ENCODE data around the gene XAF1. TPM values are rescaled to one million over a fixed set of nuclear protein-coding genes. Genes with fewer than 3 reads are reported as not detected.

The XAF1 gene
- total and polyA plus RNA-seq, 2 experiments from 2014 or later: not detected

GRCh38 chr17:6708357-6708961, 47.4 kb upstream of the XAF1 start (continued):
- no peak for TF ChIP-seq ZNF462 (CRISPR knock-in tag; IDR thresholded peaks at IDR 0.05)
- TF ChIP-seq JUNB (IDR thresholded peaks at IDR 0.05; ENCODE audit: unreplicated experiment): no peak
- no peak for TF ChIP-seq ZNF331 (CRISPR knock-in tag; IDR thresholded peaks at IDR 0.05; ENCODE audit: low read depth)
- TF ChIP-seq REST (IDR thresholded peaks at IDR 0.05; ENCODE audit: unreplicated experiment): no peak
- no peak for TF ChIP-seq ZNF114 (CRISPR knock-in tag; IDR thresholded peaks at IDR 0.05)

GRCh38 chr17:6710317-6710716, 45.5 kb upstream of the XAF1 start:
- Mint-ChIP-seq H3K4me3 (no peak overlapping the region), H3K27me3 (ENCODE audit: insufficient read depth, low read depth, poor library complexity) (peaks cover 46% of the 10 kb centered on the region)
- no peak for TF ChIP-seq ZNF462 (CRISPR knock-in tag; IDR thresholded peaks at IDR 0.05)

More at GRCh38 chr17:6710317-6710716, 45.5 kb upstream of the XAF1 start:
- H3K27ac Mint-ChIP-seq: no peak overlapping the region
- ATAC-seq (no peak), DNase-seq (ENCODE audit: low spot score) (no peak)
- Histone ChIP-seq H3F3A (replicated peaks; ENCODE audit: low read depth) (peaks cover 7% of the 10 kb centered on the region), H3K79me2 (replicated peaks; ENCODE audit: insufficient read depth) (no peaks in the 10 kb centered on the region), H3K4me1 (ENCODE audit: insufficient read depth) (peaks cover 16% of the 10 kb centered on the region; the same call in 1 of the 2 replicates), H3K9me2 (ENCODE audit: insufficient read depth) (no peaks in the 10 kb centered on the region), H3K27ac (ENCODE audit: low read depth) (no peak overlapping the region), H2AFZ (no peak overlapping the region), H3K4me3 (no peak overlapping the region), H4K20me1 (replicated peaks; ENCODE audit: insufficient read depth) (no peaks in the 10 kb centered on the region), H3K27me3 (ENCODE audit: insufficient read depth) (peaks cover 37% of the 10 kb centered on the region), H3K36me3 (ENCODE audit: insufficient read depth) (no peaks in the 10 kb centered on the region), H3K4me2 (no peak overlapping the region)
- peaks cover 14% of the 10 kb centered on the region for H3K4me1 Mint-ChIP-seq
- H3K36me3 Mint-ChIP-seq (ENCODE audit: low read depth): peaks cover 3% of the 10 kb centered on the region; the same call in 1 of the 3 replicates
- H3K9me3 Mint-ChIP-seq: peaks cover 9% of the 10 kb centered on the region
